HCT116 (cell line): ENCODE results near the gene SLC22A23. TPM values are rescaled to one million over a fixed set of nuclear protein-coding genes. Genes with fewer than 3 reads are reported as not detected.
A peak's percentile ranks its signal among the peaks of the same experiment; 100 is the strongest.

Source experiments
- EGR1 ChIP-seq: IDR thresholded peaks from 2 replicates; pipeline ENCODE4 v1.6.1; 2012; ENCODE audit warnings: low read depth
- ELF1 ChIP-seq: IDR thresholded peaks from 2 replicates; pipeline ENCODE4 v1.6.1; 2012; ENCODE audit warnings: low read depth, borderline replicate concordance
- FOSL1 ChIP-seq: IDR thresholded peaks from 2 replicates; pipeline ENCODE4 v1.6.1; 2012; ENCODE audit warnings: low read depth
- MAX ChIP-seq: IDR thresholded peaks from 2 replicates; pipeline ENCODE4 v1.6.1; 2012
- POLR2A ChIP-seq: IDR thresholded peaks from 2 replicates; pipeline ENCODE4 v1.7.0; 2011; ENCODE audit warnings: borderline replicate concordance; ENCODE audit not compliant: insufficient read depth, insufficient read length; ENCODE audit errors: extremely low read depth
- POLR2AphosphoS5 ChIP-seq: IDR thresholded peaks from 2 replicates; pipeline ENCODE4 v1.6.1; 2011; ENCODE audit warnings: mild to moderate bottlenecking, low read depth, low read length, moderate library complexity
- RAD21 ChIP-seq: IDR thresholded peaks from 2 replicates; pipeline ENCODE4 v1.6.1; 2012; ENCODE audit warnings: low read depth, mild to moderate bottlenecking
- YY1 ChIP-seq: IDR thresholded peaks from 2 replicates; pipeline ENCODE4 v1.6.1; 2011; ENCODE audit warnings: low read length, low read depth, moderate library complexity, mild to moderate bottlenecking; ENCODE audit not compliant: insufficient replicate concordance; ENCODE audit errors: extremely low read depth
- ZBTB33 ChIP-seq: IDR thresholded peaks from 2 replicates; pipeline ENCODE4 v1.6.1; 2011; ENCODE audit warnings: mild to moderate bottlenecking, low read length, moderate library complexity; ENCODE audit not compliant: insufficient replicate concordance; ENCODE audit errors: extremely low read depth
- ZNF274 ChIP-seq: fragments of 200-500 bp; sonication (Bioruptor generic); IDR thresholded peaks from 2 replicates; pipeline ENCODE4 v1.6.1; 2014; ENCODE audit warnings: mild to moderate bottlenecking, low read depth, low read length, inconsistent platforms
- total RNA-seq: library from RNA; stranded (reverse); gene quantifications from one replicate; pipeline ENCODE4 v1.2.1, GENCODE V29; 2021; ENCODE audit not compliant: unreplicated experiment

SLC22A23 gene
- total RNA-seq, 1 experiment from 2014 or later: 11.5 TPM

- peak; percentile 25; the same call in 1 of the 2 replicates for TF ChIP-seq POLR2AphosphoS5
- TF ChIP-seq ELF1: no peak
- no peak for TF ChIP-seq YY1
- no peak for TF ChIP-seq ZBTB33
- TF ChIP-seq POLR2A: no peak
- TF ChIP-seq ZNF274: no peak
- TF ChIP-seq MAX: no peak
- 0 out of 2 replicates have a peak, but pooled peaks have one; percentile 37 for TF ChIP-seq FOSL1
- TF ChIP-seq RAD21: no peak
- TF ChIP-seq EGR1: peak; percentile 48; the same call in 1 of the 2 replicates
Measured at GRCh38 chr6:3383525-3383924, 73.3 kb downstream of the SLC22A23 start (continued).
